ENCODE measurements around the gene CD9.

The CD9 gene

GRCh38 chr12:6163416-6164060 is 36.7 kb upstream of the CD9 start:
- no peak overlapping the region for H3K4me3 ChIP-seq (ENCODE audit: insufficient read depth, low read depth, low read length, poor library complexity, severe bottlenecking)

GRCh38 chr12:6165395-6165794 is 34.8 kb upstream of the CD9 start:
- Histone ChIP-seq H3K4me3 (ENCODE audit: insufficient read depth, low read depth, low read length, poor library complexity, severe bottlenecking) (no peak overlapping the region), H3K36me3 (ENCODE audit: control insufficient read depth, insufficient read depth, low read length) (no peaks in the 10 kb centered on the region), H3K4me1 (ENCODE audit: control insufficient read depth, insufficient read depth, low read length, poor library complexity, severe bottlenecking) (no peaks in the 10 kb centered on the region), H3K9me3 (ENCODE audit: control insufficient read depth, low read length) (no peaks in the 10 kb centered on the region), H3K27ac (ENCODE audit: insufficient read depth, low read length, poor library complexity, severe bottlenecking) (no peak overlapping the region), H3K27me3 (replicated peaks; ENCODE audit: control insufficient read depth, insufficient read depth, low read length, poor library complexity, severe bottlenecking) (no peaks in the 10 kb centered on the region)
- DNase-seq, result no peak

More at GRCh38 chr12:6163416-6164060, 36.7 kb upstream of the CD9 start:
- Histone ChIP-seq H3K36me3 (ENCODE audit: control insufficient read depth, insufficient read depth, low read length) (no peaks in the 10 kb centered on the region), H3K27ac (ENCODE audit: insufficient read depth, low read length, poor library complexity, severe bottlenecking) (no peak overlapping the region), H3K4me1 (ENCODE audit: control insufficient read depth, insufficient read depth, low read length, poor library complexity, severe bottlenecking) (no peaks in the 10 kb centered on the region), H3K9me3 (ENCODE audit: control insufficient read depth, low read length) (no peaks in the 10 kb centered on the region), H3K27me3 (replicated peaks; ENCODE audit: control insufficient read depth, insufficient read depth, low read length, poor library complexity, severe bottlenecking) (no peaks in the 10 kb centered on the region)
- DNase-seq, result no peak

- DNase-seq, result no peak
- H3K9me3 ChIP-seq (ENCODE audit: control insufficient read depth, low read length), result no peaks in the 10 kb centered on the region
- H3K36me3 ChIP-seq (ENCODE audit: control insufficient read depth, insufficient read depth, low read length), result no peaks in the 10 kb centered on the region
- no peak overlapping the region for H3K4me3 ChIP-seq (ENCODE audit: insufficient read depth, low read depth, low read length, poor library complexity, severe bottlenecking)
- H3K4me1 ChIP-seq (ENCODE audit: control insufficient read depth, insufficient read depth, low read length, poor library complexity, severe bottlenecking), result no peaks in the 10 kb centered on the region
- no peaks in the 10 kb centered on the region for H3K27me3 ChIP-seq (replicated peaks; ENCODE audit: control insufficient read depth, insufficient read depth, low read length, poor library complexity, severe bottlenecking)
- H3K27ac ChIP-seq (ENCODE audit: insufficient read depth, low read length, poor library complexity, severe bottlenecking), result no peak overlapping the region
Observed at GRCh38 chr12:6166808-6167207, 33.4 kb upstream of the CD9 start.

GRCh38 chr12:6167327-6168280 is 32.6 kb upstream of the CD9 start:
- no peaks in the 10 kb centered on the region for H3K9me3 ChIP-seq (ENCODE audit: control insufficient read depth, low read length)
- no peaks in the 10 kb centered on the region for H3K36me3 ChIP-seq (ENCODE audit: control insufficient read depth, insufficient read depth, low read length)
- no peaks in the 10 kb centered on the region for H3K4me1 ChIP-seq (ENCODE audit: control insufficient read depth, insufficient read depth, low read length, poor library complexity, severe bottlenecking)
- no peak overlapping the region for H3K27ac ChIP-seq (ENCODE audit: insufficient read depth, low read length, poor library complexity, severe bottlenecking)
- no peak for DNase-seq
- H3K27me3 ChIP-seq (replicated peaks; ENCODE audit: control insufficient read depth, insufficient read depth, low read length, poor library complexity, severe bottlenecking), result no peaks in the 10 kb centered on the region
- no peak overlapping the region for H3K4me3 ChIP-seq (ENCODE audit: insufficient read depth, low read depth, low read length, poor library complexity, severe bottlenecking)

- Histone ChIP-seq H3K36me3 (ENCODE audit: control insufficient read depth, insufficient read depth, low read length) (no peaks in the 10 kb centered on the region), H3K27ac (ENCODE audit: insufficient read depth, low read length, poor library complexity, severe bottlenecking) (no peak overlapping the region), H3K4me3 (ENCODE audit: insufficient read depth, low read depth, low read length, poor library complexity, severe bottlenecking) (no peak overlapping the region), H3K4me1 (ENCODE audit: control insufficient read depth, insufficient read depth, low read length, poor library complexity, severe bottlenecking) (no peaks in the 10 kb centered on the region), H3K9me3 (ENCODE audit: control insufficient read depth, low read length) (no peaks in the 10 kb centered on the region), H3K27me3 (replicated peaks; ENCODE audit: control insufficient read depth, insufficient read depth, low read length, poor library complexity, severe bottlenecking) (no peaks in the 10 kb centered on the region)
- no peak for DNase-seq
Observed at GRCh38 chr12:6171409-6172015, 28.7 kb upstream of the CD9 start.

- no peaks in the 10 kb centered on the region for H3K36me3 ChIP-seq (ENCODE audit: control insufficient read depth, insufficient read depth, low read length)
- no peak for DNase-seq
- H3K4me1 ChIP-seq (ENCODE audit: control insufficient read depth, insufficient read depth, low read length, poor library complexity, severe bottlenecking), result no peaks in the 10 kb centered on the region
- no peaks in the 10 kb centered on the region for H3K27me3 ChIP-seq (replicated peaks; ENCODE audit: control insufficient read depth, insufficient read depth, low read length, poor library complexity, severe bottlenecking)
- no peak overlapping the region for H3K4me3 ChIP-seq (ENCODE audit: insufficient read depth, low read depth, low read length, poor library complexity, severe bottlenecking)
- H3K27ac ChIP-seq (ENCODE audit: insufficient read depth, low read length, poor library complexity, severe bottlenecking), result no peak overlapping the region
- H3K9me3 ChIP-seq (ENCODE audit: control insufficient read depth, low read length), result no peaks in the 10 kb centered on the region
Observed at GRCh38 chr12:6172086-6172485, 28.1 kb upstream of the CD9 start.

- Histone ChIP-seq H3K27me3 (replicated peaks; ENCODE audit: control insufficient read depth, insufficient read depth, low read length, poor library complexity, severe bottlenecking) (no peaks in the 10 kb centered on the region), H3K4me1 (ENCODE audit: control insufficient read depth, insufficient read depth, low read length, poor library complexity, severe bottlenecking) (no peaks in the 10 kb centered on the region), H3K4me3 (ENCODE audit: insufficient read depth, low read depth, low read length, poor library complexity, severe bottlenecking) (no peak overlapping the region), H3K27ac (ENCODE audit: insufficient read depth, low read length, poor library complexity, severe bottlenecking) (no peak overlapping the region), H3K9me3 (ENCODE audit: control insufficient read depth, low read length) (no peaks in the 10 kb centered on the region), H3K36me3 (ENCODE audit: control insufficient read depth, insufficient read depth, low read length) (no peaks in the 10 kb centered on the region)
- DNase-seq, result no peak
Observed at GRCh38 chr12:6172862-6173261, 27.3 kb upstream of the CD9 start.

- no peaks in the 10 kb centered on the region for H3K4me1 ChIP-seq (ENCODE audit: control insufficient read depth, insufficient read depth, low read length, poor library complexity, severe bottlenecking)
- H3K27me3 ChIP-seq (replicated peaks; ENCODE audit: control insufficient read depth, insufficient read depth, low read length, poor library complexity, severe bottlenecking), result no peaks in the 10 kb centered on the region
- no peak for DNase-seq
- no peak overlapping the region for H3K27ac ChIP-seq (ENCODE audit: insufficient read depth, low read length, poor library complexity, severe bottlenecking)
- no peaks in the 10 kb centered on the region for H3K36me3 ChIP-seq (ENCODE audit: control insufficient read depth, insufficient read depth, low read length)
- H3K4me3 ChIP-seq (ENCODE audit: insufficient read depth, low read depth, low read length, poor library complexity, severe bottlenecking), result no peak overlapping the region
- no peaks in the 10 kb centered on the region for H3K9me3 ChIP-seq (ENCODE audit: control insufficient read depth, low read length)
Observed at GRCh38 chr12:6177642-6178358, 22.4 kb upstream of the CD9 start.

GRCh38 chr12:6178981-6179761 is 21.0 kb upstream of the CD9 start:
- Histone ChIP-seq H3K4me3 (ENCODE audit: insufficient read depth, low read depth, low read length, poor library complexity, severe bottlenecking) (no peak overlapping the region), H3K27me3 (replicated peaks; ENCODE audit: control insufficient read depth, insufficient read depth, low read length, poor library complexity, severe bottlenecking) (no peaks in the 10 kb centered on the region), H3K36me3 (ENCODE audit: control insufficient read depth, insufficient read depth, low read length) (no peaks in the 10 kb centered on the region), H3K4me1 (ENCODE audit: control insufficient read depth, insufficient read depth, low read length, poor library complexity, severe bottlenecking) (no peaks in the 10 kb centered on the region), H3K27ac (ENCODE audit: insufficient read depth, low read length, poor library complexity, severe bottlenecking) (no peak overlapping the region), H3K9me3 (ENCODE audit: control insufficient read depth, low read length) (no peaks in the 10 kb centered on the region)
- DNase-seq, result no peak
